Neural cell (in vitro differentiated cells): Measurements from ENCODE around the gene RHOH. TPM values are rescaled to one million over a fixed set of nuclear protein-coding genes. Genes with fewer than 3 reads are reported as not detected.

Experiments used
- H2AFZ ChIP-seq: fragments of 200-600, 300-800 bp; sonication (generic), shearing (Covaris generic); 2 replicates; pipeline ENCODE4 v1.6.0; 2014; ENCODE audit warnings: low read depth, mild to moderate bottlenecking, antibody characterized with exemption, low read length, moderate library complexity
- H3F3A ChIP-seq: fragments of 200-600 bp; shearing (Covaris generic); 2 replicates; pipeline ENCODE4 v1.6.1; 2016; ENCODE audit warnings: mild to moderate bottlenecking, moderate library complexity, mixed read lengths, antibody characterized with exemption, low read length; ENCODE audit not compliant: insufficient read depth, poor library complexity, severe bottlenecking
- H3K27ac ChIP-seq: fragments of 200-600, 300-800 bp; sonication (generic), shearing (Covaris generic); 2 replicates; pipeline ENCODE4 v1.5.1; 2014; ENCODE audit warnings: mild to moderate bottlenecking, low read length, moderate library complexity
- H3K27me3 ChIP-seq: fragments of 300-800, 200-600 bp; sonication (generic), shearing (Covaris generic); 2 replicates; pipeline ENCODE4 v1.6.0; 2014; ENCODE audit warnings: mild to moderate bottlenecking, low read depth, low read length, moderate library complexity; ENCODE audit not compliant: insufficient read depth
- H3K36me3 ChIP-seq: fragments of 300-800, 200-600 bp; sonication (generic), shearing (Covaris generic); 2 replicates; pipeline ENCODE4 v1.5.1; 2014; ENCODE audit warnings: mild to moderate bottlenecking, antibody characterized with exemption, low read length, moderate library complexity; ENCODE audit not compliant: insufficient read depth
- H3K4me2 ChIP-seq: fragments of 300-800, 200-600 bp; sonication (generic), shearing (Covaris generic); 2 replicates; pipeline ENCODE4 v1.6.0; 2014; ENCODE audit warnings: mild to moderate bottlenecking, low read length
- H3K4me3 ChIP-seq: fragments of 300-800, 200-600 bp; sonication (generic), shearing (Covaris generic); 2 replicates; pipeline ENCODE4 v1.5.1; 2014; ENCODE audit warnings: mild to moderate bottlenecking, low read length, moderate library complexity
- H3K79me2 ChIP-seq: fragments of 200-600 bp; shearing (Covaris generic); replicated peaks from 2 replicates; pipeline ENCODE4 v1.6.0; 2014; ENCODE audit warnings: mild to moderate bottlenecking, low read length, moderate library complexity; ENCODE audit not compliant: insufficient read depth
- H3K9ac ChIP-seq: fragments of 300-800, 200-600 bp; sonication (generic), shearing (Covaris generic); 2 replicates; pipeline ENCODE4 v1.6.1; 2016; ENCODE audit warnings: mild to moderate bottlenecking, low read length, mixed read lengths
- H3K9me2 ChIP-seq: fragments of 200-600 bp; shearing (Covaris generic); 2 replicates; pipeline ENCODE4 v1.6.1; 2016; ENCODE audit warnings: mild to moderate bottlenecking, low read length, mixed read lengths; ENCODE audit not compliant: insufficient read depth
- H3K9me3 ChIP-seq: fragments of 200-600, 300-800 bp; sonication (generic), shearing (Covaris generic); 2 replicates; pipeline ENCODE4 v1.6.1; 2016; ENCODE audit warnings: mild to moderate bottlenecking, mixed run types, low read length, moderate library complexity, mixed read lengths
- H4K20me1 ChIP-seq: fragments of 200-600 bp; shearing (Covaris generic); 2 replicates; pipeline ENCODE4 v1.6.1; 2016; ENCODE audit warnings: mild to moderate bottlenecking, mixed run types; ENCODE audit not compliant: insufficient read depth
- CTCF ChIP-seq: fragments of 450-650 bp; IDR thresholded peaks from 2 replicates; pipeline ENCODE4 v1.5.1; 2014; ENCODE audit warnings: antibody characterized with exemption, mild to moderate bottlenecking, moderate library complexity; ENCODE audit not compliant: poor library complexity, severe bottlenecking
- EP300 ChIP-seq: fragments of 450-650 bp; conservative IDR thresholded peaks from 2 replicates; pipeline ENCODE4 v1.6.1; 2014; ENCODE audit warnings: antibody characterized with exemption, mild to moderate bottlenecking, moderate library complexity; ENCODE audit not compliant: poor library complexity, severe bottlenecking
- EZH2 ChIP-seq: fragments of 200-600, 300-800 bp; shearing (Covaris generic), sonication (generic); IDR thresholded peaks from 2 replicates; pipeline ENCODE4 v1.6.1; 2014; ENCODE audit warnings: antibody characterized with exemption, low read length, borderline replicate concordance, mild to moderate bottlenecking; ENCODE audit not compliant: insufficient read depth, poor library complexity, severe bottlenecking
- MXI1 ChIP-seq: fragments of 450-650 bp; conservative IDR thresholded peaks from 2 replicates; pipeline ENCODE4 v1.6.1; 2014; ENCODE audit warnings: antibody characterized with exemption, mild to moderate bottlenecking; ENCODE audit not compliant: poor library complexity, severe bottlenecking
- POLR2AphosphoS5 ChIP-seq: IDR thresholded peaks from 2 replicates; pipeline ENCODE4 v1.6.1; 2012
- RAD21 ChIP-seq: fragments of 450-650 bp; conservative IDR thresholded peaks from 2 replicates; pipeline ENCODE4 v1.6.1; 2014; ENCODE audit warnings: antibody characterized with exemption, mild to moderate bottlenecking, moderate library complexity
- REST ChIP-seq: IDR thresholded peaks from 2 replicates; pipeline ENCODE4 v1.6.1; 2012; ENCODE audit warnings: borderline replicate concordance
- SMC3 ChIP-seq: fragments of 450-650 bp; conservative IDR thresholded peaks from 2 replicates; pipeline ENCODE4 v1.6.1; 2014; ENCODE audit warnings: antibody characterized with exemption, mild to moderate bottlenecking, moderate library complexity; ENCODE audit not compliant: poor library complexity
- TAF1 ChIP-seq: IDR thresholded peaks from 2 replicates; pipeline ENCODE4 v1.6.1; 2012; ENCODE audit warnings: low read depth
- polyA plus RNA-seq: library from polyadenylated mRNA; depleted of rRNA; stranded (reverse); fragments of >200 nt; gene quantifications from 2 replicates; pipeline ENCODE4 v1.2.3, GENCODE V29; 2014

The RHOH gene
- polyA plus RNA-seq, 1 donor from 2014 or later: not detected

- H3K79me2 ChIP-seq: no peaks in the 10 kb centered on the region
- H3K27me3 ChIP-seq: no peaks in the 10 kb centered on the region
- TF ChIP-seq SMC3 (no peak), REST (no peak), POLR2AphosphoS5 (no peak), RAD21 (no peak)
- H4K20me1 ChIP-seq: no peaks in the 10 kb centered on the region
- no peak overlapping the region for H3K4me3 ChIP-seq
- no peaks in the 10 kb centered on the region for H3K9me3 ChIP-seq
- peaks cover 12% of the 10 kb centered on the region for H3K36me3 ChIP-seq
- H3K9ac ChIP-seq: no peak overlapping the region
- H2AFZ ChIP-seq: no peak overlapping the region
- H3K9me2 ChIP-seq: no peaks in the 10 kb centered on the region
- no peaks in the 10 kb centered on the region for H3F3A ChIP-seq
- no peak overlapping the region for H3K27ac ChIP-seq
- no peak overlapping the region for H3K4me2 ChIP-seq
These were observed 45.9 kb upstream of the RHOH start for GRCh38 chr4:40150932-40151331.

GRCh38 chr4:40152637-40153036, 44.2 kb upstream of the RHOH start:
- Histone ChIP-seq H3F3A (no peaks in the 10 kb centered on the region), H2AFZ (no peak overlapping the region), H3K9ac (no peak overlapping the region), H4K20me1 (no peaks in the 10 kb centered on the region), H3K4me2 (no peak overlapping the region), H3K27ac (no peak overlapping the region), H3K9me3 (no peaks in the 10 kb centered on the region), H3K36me3 (peaks cover 7% of the 10 kb centered on the region), H3K27me3 (no peaks in the 10 kb centered on the region), H3K9me2 (no peaks in the 10 kb centered on the region), H3K79me2 (no peaks in the 10 kb centered on the region), H3K4me3 (no peak overlapping the region)
- no peak for TF ChIP-seq RAD21

GRCh38 chr4:40157436-40157835, 39.4 kb upstream of the RHOH start:
- no peaks in the 10 kb centered on the region for H3K9me3 ChIP-seq
- H4K20me1 ChIP-seq: no peaks in the 10 kb centered on the region
- H3K79me2 ChIP-seq: no peaks in the 10 kb centered on the region
- peaks cover 7% of the 10 kb centered on the region for H3K36me3 ChIP-seq
- H3K27me3 ChIP-seq: no peaks in the 10 kb centered on the region
- no peaks in the 10 kb centered on the region for H3K9me2 ChIP-seq
- no peak overlapping the region for H2AFZ ChIP-seq
- no peak overlapping the region for H3K9ac ChIP-seq
- TF ChIP-seq EZH2 (no peak), REST (no peak), SMC3 (no peak), CTCF (no peak), TAF1 (no peak), MXI1 (no peak), POLR2AphosphoS5 (no peak), EP300 (no peak), RAD21 (no peak)
- H3K27ac ChIP-seq: no peak overlapping the region
- H3K4me3 ChIP-seq: no peak overlapping the region
- H3K4me2 ChIP-seq: no peak overlapping the region
- no peaks in the 10 kb centered on the region for H3F3A ChIP-seq
